Stimulated activated CD8-positive, alpha-beta memory T cell treated with anti-CD3 and anti-CD28 coated beads, Interleukin-4, amount 100 ng/mL, for 4 hours (primary cell): Measurements from ENCODE around the gene NR2F2.

ENCODE experiments used
- DNase-seq, 2 donors: peaks; one replicate each; pipeline ENCODE4 v3.0.0-alpha.2; 2020; ENCODE audit warnings: low read depth in 2 of 2, low spot score in 1 of 2

NR2F2 gene

GRCh38 chr15:96316953-96317629 lies 13.4 kb upstream of the NR2F2 start:
- DNase-seq: no peak

GRCh38 chr15:96320107-96320506 lies 10.4 kb upstream of the NR2F2 start:
- no peak for DNase-seq

- no peak for DNase-seq
Measured at GRCh38 chr15:96320703-96321638, 9.5 kb upstream of the NR2F2 start.

- no peak for DNase-seq
Measured at GRCh38 chr15:96321639-96322535, 8.6 kb upstream of the NR2F2 start.

- DNase-seq: no peak
Measured at GRCh38 chr15:96322536-96323318, 7.8 kb upstream of the NR2F2 start.

GRCh38 chr15:96323319-96324145 lies 7.0 kb upstream of the NR2F2 start:
- no peak for DNase-seq

- DNase-seq: no peak
Measured at GRCh38 chr15:96324192-96324895, 6.2 kb upstream of the NR2F2 start.

- no peak for DNase-seq
Measured at GRCh38 chr15:96324940-96325540, 5.5 kb upstream of the NR2F2 start.

GRCh38 chr15:96325541-96326327 lies 4.8 kb upstream of the NR2F2 start:
- DNase-seq: no peak

GRCh38 chr15:96326328-96327154 lies 4.0 kb upstream of the NR2F2 start:
- no peak for DNase-seq

GRCh38 chr15:96327155-96327741 lies 3.3 kb upstream of the NR2F2 start:
- DNase-seq: no peak

GRCh38 chr15:96328181-96328876 lies 2.2 kb upstream of the NR2F2 start:
- DNase-seq: no peak

- DNase-seq: no peak
Measured at GRCh38 chr15:96328877-96329195, 1.7 kb upstream of the NR2F2 start.

- no peak for DNase-seq
Measured at GRCh38 chr15:96329403-96329981, 1.0 kb upstream of the NR2F2 start.

- no peak for DNase-seq
Measured at GRCh38 chr15:96330064-96330449, 443 bp upstream of the NR2F2 start.
